ENCODE measurements around the gene XRCC6.

DNA sequence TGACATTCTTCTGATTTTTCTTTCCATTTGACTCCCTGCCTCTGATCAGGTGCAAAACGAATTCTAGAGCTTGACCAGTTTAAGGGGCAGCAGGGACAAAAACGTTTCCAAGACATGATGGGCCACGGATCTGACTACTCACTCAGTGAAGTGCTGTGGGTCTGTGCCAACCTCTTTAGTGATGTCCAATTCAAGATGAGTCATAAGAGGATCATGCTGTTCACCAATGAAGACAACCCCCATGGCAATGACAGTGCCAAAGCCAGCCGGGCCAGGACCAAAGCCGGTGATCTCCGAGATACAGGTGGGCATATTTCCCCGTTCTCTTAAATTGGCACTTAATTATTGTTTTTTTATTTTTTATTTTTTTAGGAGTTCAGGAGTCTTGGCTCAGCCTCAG, 15.4 kb downstream of the XRCC6 start:
- TF ChIP-seq, protein P1, sequence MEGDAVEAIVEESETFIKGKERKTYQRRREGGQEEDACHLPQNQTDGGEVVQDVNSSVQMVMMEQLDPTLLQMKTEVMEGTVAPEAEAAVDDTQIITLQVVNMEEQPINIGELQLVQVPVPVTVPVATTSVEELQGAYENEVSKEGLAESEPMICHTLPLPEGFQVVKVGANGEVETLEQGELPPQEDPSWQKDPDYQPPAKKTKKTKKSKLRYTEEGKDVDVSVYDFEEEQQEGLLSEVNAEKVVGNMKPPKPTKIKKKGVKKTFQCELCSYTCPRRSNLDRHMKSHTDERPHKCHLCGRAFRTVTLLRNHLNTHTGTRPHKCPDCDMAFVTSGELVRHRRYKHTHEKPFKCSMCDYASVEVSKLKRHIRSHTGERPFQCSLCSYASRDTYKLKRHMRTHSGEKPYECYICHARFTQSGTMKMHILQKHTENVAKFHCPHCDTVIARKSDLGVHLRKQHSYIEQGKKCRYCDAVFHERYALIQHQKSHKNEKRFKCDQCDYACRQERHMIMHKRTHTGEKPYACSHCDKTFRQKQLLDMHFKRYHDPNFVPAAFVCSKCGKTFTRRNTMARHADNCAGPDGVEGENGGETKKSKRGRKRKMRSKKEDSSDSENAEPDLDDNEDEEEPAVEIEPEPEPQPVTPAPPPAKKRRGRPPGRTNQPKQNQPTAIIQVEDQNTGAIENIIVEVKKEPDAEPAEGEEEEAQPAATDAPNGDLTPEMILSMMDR (IDR thresholded peaks at IDR 0.05), result no peak
- TF ChIP-seq POLR2A (IDR thresholded peaks at IDR 0.05), result no peak

Measured in adrenal gland (tissue), 5 donors.